Stimulated activated CD4-positive, alpha-beta T cell treated with anti-CD3 and anti-CD28 coated beads, TNF-alpha, amount 100 ng/mL, for 24 hours (primary cell): ENCODE results near the gene CXCR3.

Experiments
- DNase-seq, 3 experiments: peaks; one replicate each; pipeline ENCODE4 v3.0.0-alpha.2; 2020; ENCODE audit warnings: low read depth in 3 of 3

Gene CXCR3

GRCh38 chrX:71637253-71637618 is 18.9 kb upstream of the CXCR3 start:
- DNase-seq: no peak

GRCh38 chrX:71636438-71637252 is 18.3 kb upstream of the CXCR3 start:
- no peak for DNase-seq

- no peak for DNase-seq
Measured at GRCh38 chrX:71634366-71634765, 16.1 kb upstream of the CXCR3 start.

- no peak for DNase-seq
Measured at GRCh38 chrX:71632923-71633657, 14.8 kb upstream of the CXCR3 start.

GRCh38 chrX:71629467-71629866 is 11.2 kb upstream of the CXCR3 start:
- DNase-seq: no peak

- DNase-seq: no peak
Measured at GRCh38 chrX:71627588-71628404, 9.5 kb upstream of the CXCR3 start.

GRCh38 chrX:71626576-71626975 is 8.3 kb upstream of the CXCR3 start:
- no peak for DNase-seq

- DNase-seq: no peak
Measured at GRCh38 chrX:71625471-71625870, 7.2 kb upstream of the CXCR3 start.

- DNase-seq: no peak
Measured at GRCh38 chrX:71623714-71624113, 5.4 kb upstream of the CXCR3 start.

GRCh38 chrX:71622576-71623450 is 4.5 kb upstream of the CXCR3 start:
- peak; percentile 40 to 63 (median 46) for DNase-seq

- no peak for DNase-seq
Measured at GRCh38 chrX:71622032-71622575, 3.8 kb upstream of the CXCR3 start.

- DNase-seq: no peak
Measured at GRCh38 chrX:71621603-71622002, 3.3 kb upstream of the CXCR3 start.

GRCh38 chrX:71619986-71620385 is 1.7 kb upstream of the CXCR3 start:
- DNase-seq: no peak

GRCh38 chrX:71619193-71619592 is 882 bp upstream of the CXCR3 start:
- peak; percentile 45 to 65 (median 61) for DNase-seq

- DNase-seq: no peak
Measured at GRCh38 chrX:71618787-71619186, 476 bp upstream of the CXCR3 start.

- no peak for DNase-seq
Measured at GRCh38 chrX:71617742-71618141, 569 bp downstream of the CXCR3 start.

GRCh38 chrX:71616672-71617529 is 1.4 kb downstream of the CXCR3 start:
- DNase-seq: no peak

GRCh38 chrX:71615954-71616353 is 2.4 kb downstream of the CXCR3 start:
- DNase-seq: peak in 1 of 3 experiments; percentile 20

GRCh38 chrX:71615056-71615455 is 3.3 kb downstream of the CXCR3 start:
- DNase-seq: no peak

GRCh38 chrX:71612256-71612655 is 6.1 kb downstream of the CXCR3 start:
- DNase-seq: no peak
